ENCODE results near the gene LMNTD2. TPM values are rescaled to one million over a fixed set of nuclear protein-coding genes. Genes with fewer than 3 reads are reported as not detected.

LMNTD2 gene
- total RNA-seq, 1 donor from 2014 or later: 5.9 TPM

- ATAC-seq (no peak), DNase-seq (no peak)
- Histone ChIP-seq H3K4me1 (no peaks in the 10 kb centered on the region), H3K9me3 (no peaks in the 10 kb centered on the region), H3K27ac (no peak overlapping the region), H3K36me3 (no peaks in the 10 kb centered on the region), H3K4me3 (no peak overlapping the region), H3K27me3 (no peaks in the 10 kb centered on the region)
- intact Hi-C loops (cut with DNase I): no loop called here
- TF ChIP-seq CTCF (IDR thresholded peaks at IDR 0.05): no peak
These were observed 44.1 kb downstream of the LMNTD2 start for GRCh38 chr11:516400-516799.

- no peaks in the 10 kb centered on the region for H3K9me3 ChIP-seq
- intact Hi-C loops (cut with DNase I): no loop called here
- no peak overlapping the region for H3K4me3 ChIP-seq
- no peaks in the 10 kb centered on the region for H3K27me3 ChIP-seq
- no peak for TF ChIP-seq CTCF (IDR thresholded peaks at IDR 0.05)
- DNase-seq: no peak
- peaks cover 9% of the 10 kb centered on the region for H3K36me3 ChIP-seq
- no peak overlapping the region for H3K27ac ChIP-seq
- ATAC-seq: no peak
- H3K4me1 ChIP-seq: no peaks in the 10 kb centered on the region
These were observed 45.4 kb downstream of the LMNTD2 start for GRCh38 chr11:515131-515530.

- H3K4me3 ChIP-seq: no peak overlapping the region
- DNase-seq (no peak), ATAC-seq (no peak)
- intact Hi-C loops (cut with DNase I): no loop called here
- H3K4me1 ChIP-seq: no peaks in the 10 kb centered on the region
- H3K9me3 ChIP-seq: no peaks in the 10 kb centered on the region
- H3K27me3 ChIP-seq: no peaks in the 10 kb centered on the region
- no peak overlapping the region for H3K27ac ChIP-seq
- TF ChIP-seq CTCF (IDR thresholded peaks at IDR 0.05): no peak
- H3K36me3 ChIP-seq: peaks cover 9% of the 10 kb centered on the region
These were observed 45.9 kb downstream of the LMNTD2 start for GRCh38 chr11:514606-515005.

DNA sequence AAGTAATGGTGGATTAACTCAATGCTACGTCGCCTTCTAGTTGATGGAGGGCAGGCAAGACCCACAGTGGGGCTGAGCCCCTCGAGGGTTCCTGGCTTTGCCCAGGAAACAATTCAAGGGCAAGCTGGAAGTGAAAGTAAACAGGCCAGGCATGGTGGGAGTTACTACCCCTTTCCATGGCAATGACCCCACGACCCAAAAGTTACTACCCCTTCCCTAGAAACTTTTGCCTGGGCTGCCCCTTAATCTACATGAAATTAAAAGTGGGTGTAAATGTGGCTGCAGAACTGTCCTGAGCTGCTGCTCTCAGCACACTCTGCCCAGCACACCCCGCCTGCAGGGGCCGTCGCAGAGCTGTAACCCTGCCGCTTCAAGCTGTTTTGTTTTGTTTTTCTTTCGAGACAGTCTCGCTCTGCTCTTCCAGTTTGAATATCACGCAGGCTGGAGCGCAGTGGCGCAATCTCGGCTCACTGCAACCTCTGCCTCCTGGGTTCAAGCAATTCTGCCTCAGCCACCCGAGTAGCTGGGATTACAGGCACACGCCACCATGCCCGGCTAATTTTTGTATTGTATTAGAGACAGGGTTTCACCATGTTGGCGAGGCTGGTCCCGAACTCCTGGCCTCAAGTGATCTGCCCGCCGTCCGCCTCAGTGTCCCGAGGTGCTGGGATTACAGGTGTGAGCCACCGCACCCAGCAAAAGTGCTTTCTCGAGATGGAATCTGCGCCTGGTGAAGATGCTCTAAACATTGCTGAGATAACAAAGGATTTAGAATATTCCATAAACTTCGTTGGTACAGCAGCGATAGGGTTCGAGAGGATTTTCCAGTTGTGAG, 47.6 kb downstream of the LMNTD2 start:
- ATAC-seq (peak; percentile 66), DNase-seq (no peak)
- Histone ChIP-seq H3K4me1 (peaks cover 3% of the 10 kb centered on the region), H3K4me3 (no peak overlapping the region), H3K27ac (no peak overlapping the region), H3K27me3 (no peaks in the 10 kb centered on the region), H3K9me3 (no peaks in the 10 kb centered on the region), H3K36me3 (peaks cover 18% of the 10 kb centered on the region)
- TF ChIP-seq CTCF (IDR thresholded peaks at IDR 0.05): no peak
- intact Hi-C loops (cut with DNase I): no loop called here

- no peak for TF ChIP-seq CTCF (IDR thresholded peaks at IDR 0.05)
- no peak for DNase-seq
- intact Hi-C loops (cut with DNase I): no loop called here
These were observed 51.6 kb downstream of the LMNTD2 start for GRCh38 chr11:508956-509355.

More at GRCh38 chr11:508956-509355, 51.6 kb downstream of the LMNTD2 start:
- Histone ChIP-seq H3K27me3 (no peaks in the 10 kb centered on the region), H3K9me3 (no peaks in the 10 kb centered on the region), H3K4me1 (peaks cover 25% of the 10 kb centered on the region), H3K27ac (no peak overlapping the region), H3K4me3 (no peak overlapping the region), H3K36me3 (peaks cover 18% of the 10 kb centered on the region)
- ATAC-seq: no peak
